ENCODE results near the gene IPP. TPM values are rescaled to one million over a fixed set of nuclear protein-coding genes. Genes with fewer than 3 reads are reported as not detected.
A peak's percentile ranks its signal among the peaks of the same experiment; 100 is the strongest.

The IPP gene
- total RNA-seq, 1 experiment from 2014 or later: 25.4 TPM

GRCh38 chr1:45762291-45762690, 11.8 kb upstream of the IPP start:
- no peaks in the 10 kb centered on the region for H3F3A ChIP-seq (ENCODE audit: insufficient read depth, low read depth)
- ChIA-PET POLR2A (ENCODE audit: unreplicated experiment) (no interaction called here), CTCF (no interaction called here)
- H3K9me2 ChIP-seq (ENCODE audit: insufficient read depth): no peaks in the 10 kb centered on the region
- no peaks in the 10 kb centered on the region for H3K27me3 ChIP-seq (ENCODE audit: insufficient read depth, low read depth)
- no peak overlapping the region for H3K4me2 ChIP-seq
- H4K20me1 ChIP-seq (ENCODE audit: insufficient read depth): no peaks in the 10 kb centered on the region
- no peaks in the 10 kb centered on the region for H3K4me1 ChIP-seq (replicated peaks; ENCODE audit: insufficient read depth)
- H2AFZ ChIP-seq: no peak overlapping the region
- TF ChIP-seq CTCF (conservative IDR thresholded peaks at IDR 0.05) (no peak), EZH2 (IDR thresholded peaks at IDR 0.05; ENCODE audit: low read depth) (no peak)
- no TSS peak for BruUV-seq (replicated peaks)
- no peaks in the 10 kb centered on the region for H3K9me3 ChIP-seq (ENCODE audit: insufficient read depth, low read depth)
- H3K4me3 ChIP-seq: no peak overlapping the region
- H3K27ac ChIP-seq: no peak overlapping the region
- intact Hi-C loops (cut with micrococcal nuclease; ENCODE audit: unreplicated experiment): no loop called here
- H3K36me3 ChIP-seq (ENCODE audit: low read depth): no peaks in the 10 kb centered on the region
- no peak for DNase-seq
- no peaks in the 10 kb centered on the region for H3K79me2 ChIP-seq (ENCODE audit: low read depth)

GRCh38 chr1:45755697-45756096, 5.2 kb upstream of the IPP start:
- Histone ChIP-seq H3K4me3 (no peak overlapping the region), H3K9me3 (ENCODE audit: insufficient read depth, low read depth) (no peaks in the 10 kb centered on the region), H3K4me2 (no peak overlapping the region), H3K9me2 (ENCODE audit: insufficient read depth) (no peaks in the 10 kb centered on the region), H2AFZ (no peak overlapping the region), H3K27me3 (ENCODE audit: insufficient read depth, low read depth) (no peaks in the 10 kb centered on the region), H3K36me3 (ENCODE audit: low read depth) (no peaks in the 10 kb centered on the region), H3K79me2 (ENCODE audit: low read depth) (no peaks in the 10 kb centered on the region), H3F3A (ENCODE audit: insufficient read depth, low read depth) (no peaks in the 10 kb centered on the region), H3K4me1 (replicated peaks; ENCODE audit: insufficient read depth) (peaks cover 11% of the 10 kb centered on the region), H3K27ac (no peak overlapping the region), H4K20me1 (ENCODE audit: insufficient read depth) (no peaks in the 10 kb centered on the region)
- intact Hi-C loops (cut with micrococcal nuclease; ENCODE audit: unreplicated experiment): no loop called here
- no peak for DNase-seq
- TF ChIP-seq CTCF (conservative IDR thresholded peaks at IDR 0.05) (no peak), EZH2 (IDR thresholded peaks at IDR 0.05; ENCODE audit: low read depth) (no peak)
- ChIA-PET POLR2A (ENCODE audit: unreplicated experiment) (no interaction called here), CTCF (no interaction called here)
- no TSS peak for BruUV-seq (replicated peaks)

GRCh38 chr1:45753248-45754037, 3.0 kb upstream of the IPP start:
- no peak overlapping the region for H2AFZ ChIP-seq
- H3K27me3 ChIP-seq (ENCODE audit: insufficient read depth, low read depth): no peaks in the 10 kb centered on the region
- TF ChIP-seq CTCF (conservative IDR thresholded peaks at IDR 0.05) (no peak), EZH2 (IDR thresholded peaks at IDR 0.05; ENCODE audit: low read depth) (no peak)
- DNase-seq: no peak
- H3K9me2 ChIP-seq (ENCODE audit: insufficient read depth): no peaks in the 10 kb centered on the region
- no peak overlapping the region for H3K4me3 ChIP-seq
- no peaks in the 10 kb centered on the region for H3K79me2 ChIP-seq (ENCODE audit: low read depth)
- H4K20me1 ChIP-seq (ENCODE audit: insufficient read depth): no peaks in the 10 kb centered on the region
- H3K27ac ChIP-seq: peak overlapping the region; percentile 66; the same call in 1 of the 2 replicates
- CTCF ChIA-PET: no interaction called here
- peaks cover 11% of the 10 kb centered on the region for H3K4me1 ChIP-seq (replicated peaks; ENCODE audit: insufficient read depth)
- no peak overlapping the region for H3K4me2 ChIP-seq
- H3K9me3 ChIP-seq (ENCODE audit: insufficient read depth, low read depth): no peaks in the 10 kb centered on the region
- intact Hi-C loops (cut with micrococcal nuclease; ENCODE audit: unreplicated experiment): loop anchor here (5.0 kb wide), 1 partner anchor 129 kb away; no protein-coding TSS in a partner anchor
- no peaks in the 10 kb centered on the region for H3K36me3 ChIP-seq (ENCODE audit: low read depth)
- H3F3A ChIP-seq (ENCODE audit: insufficient read depth, low read depth): no peaks in the 10 kb centered on the region
- no TSS peak for BruUV-seq (replicated peaks)
- POLR2A ChIA-PET (ENCODE audit: unreplicated experiment): no interaction called here

Measured in PC-9 (cell line).